GM21723 (cell line): ENCODE results near the gene DNASE1.
A peak's percentile ranks its signal among the peaks of the same experiment; 100 is the strongest.

Source experiments
- ATAC-seq: cut with Tn5 transposase; IDR thresholded peaks from one replicate; pipeline ENCODE4 v1.9.1; 2021; ENCODE audit warnings: mild to moderate bottlenecking, moderate library complexity; ENCODE audit not compliant: unreplicated experiment

Gene DNASE1

GRCh38 chr16:3661922-3662321 is 7.4 kb downstream of the DNASE1 start:
- ATAC-seq, result no peak

GRCh38 chr16:3662601-3663000 is 8.1 kb downstream of the DNASE1 start:
- ATAC-seq, result no peak

- ATAC-seq, result no peak
Measured at GRCh38 chr16:3664187-3664896, 9.9 kb downstream of the DNASE1 start.

GRCh38 chr16:3665508-3665907 is 11.0 kb downstream of the DNASE1 start:
- ATAC-seq, result no peak

GRCh38 chr16:3668626-3669025 is 14.1 kb downstream of the DNASE1 start:
- ATAC-seq, result no peak

- no peak for ATAC-seq
Measured at GRCh38 chr16:3669082-3669481, 14.6 kb downstream of the DNASE1 start.

- ATAC-seq, result no peak
Measured at GRCh38 chr16:3670711-3671110, 16.2 kb downstream of the DNASE1 start.

- no peak for ATAC-seq
Measured at GRCh38 chr16:3671424-3671823, 16.9 kb downstream of the DNASE1 start.

GRCh38 chr16:3672571-3673041 is 18.1 kb downstream of the DNASE1 start:
- no peak for ATAC-seq

- ATAC-seq, result no peak
Measured at GRCh38 chr16:3673201-3673600, 18.7 kb downstream of the DNASE1 start.

- ATAC-seq, result no peak
Measured at GRCh38 chr16:3673676-3674377, 19.3 kb downstream of the DNASE1 start.

GRCh38 chr16:3674513-3675295 is 20.2 kb downstream of the DNASE1 start:
- ATAC-seq, result no peak

GRCh38 chr16:3675601-3676130 is 21.2 kb downstream of the DNASE1 start:
- ATAC-seq, result no peak

GRCh38 chr16:3677994-3678393 is 23.5 kb downstream of the DNASE1 start:
- no peak for ATAC-seq

GRCh38 chr16:3681206-3681605 is 26.7 kb downstream of the DNASE1 start:
- no peak for ATAC-seq

- ATAC-seq, result no peak
Measured at GRCh38 chr16:3687021-3687420, 32.5 kb downstream of the DNASE1 start.

GRCh38 chr16:3687792-3688191 is 33.3 kb downstream of the DNASE1 start:
- no peak for ATAC-seq

GRCh38 chr16:3689731-3690130 is 35.2 kb downstream of the DNASE1 start:
- ATAC-seq, result no peak

- ATAC-seq, result peak; percentile 88
Measured at GRCh38 chr16:3690470-3690928, 36.0 kb downstream of the DNASE1 start.

- no peak for ATAC-seq
Measured at GRCh38 chr16:3690980-3691720, 36.7 kb downstream of the DNASE1 start.

GRCh38 chr16:3691761-3692160 is 37.3 kb downstream of the DNASE1 start:
- ATAC-seq, result no peak
